ENCODE data around the gene ITGB6.

ITGB6 gene

DNA sequence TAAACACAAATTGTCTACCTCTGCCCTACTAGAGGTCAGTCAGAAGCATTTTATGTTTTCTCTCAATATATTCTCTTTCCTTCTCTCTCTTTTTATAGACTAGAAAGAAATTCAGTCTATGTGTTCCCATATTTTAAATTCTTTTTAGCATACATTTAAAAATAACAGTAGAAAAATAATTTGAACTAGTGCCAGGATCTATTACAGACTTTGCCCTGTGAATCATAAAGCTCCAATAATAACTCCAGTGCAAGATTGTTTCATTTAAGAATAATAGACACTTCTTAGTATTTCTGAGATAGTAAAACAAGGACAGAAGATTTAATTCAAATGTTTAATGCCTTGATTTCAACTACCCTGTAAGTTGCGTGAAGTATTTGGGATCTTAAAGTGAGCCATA is 60.1 kb downstream of the ITGB6 start:
- H3K4me3 ChIP-seq (ENCODE audit: low read depth, low read length): no peak overlapping the region
- H3K27ac ChIP-seq: no peak overlapping the region
- H3K4me2 ChIP-seq (ENCODE audit: low read length): no peak overlapping the region
- no peak overlapping the region for H2AFZ ChIP-seq
- no peaks in the 10 kb centered on the region for H3K36me3 ChIP-seq (ENCODE audit: control insufficient read depth, insufficient read depth, low read length)
- no peaks in the 10 kb centered on the region for H3K9me3 ChIP-seq (ENCODE audit: control insufficient read depth, low read length)
- no peak for TF ChIP-seq CTCF (IDR thresholded peaks at IDR 0.05)
- no peaks in the 10 kb centered on the region for H3K4me1 ChIP-seq
- H3K9ac ChIP-seq: no peak overlapping the region
- no peaks in the 10 kb centered on the region for H3K27me3 ChIP-seq (ENCODE audit: control insufficient read depth, insufficient read depth, low read length)
- no peaks in the 10 kb centered on the region for H3K79me2 ChIP-seq

- no peaks in the 10 kb centered on the region for H3K79me2 ChIP-seq
- H3K36me3 ChIP-seq (ENCODE audit: control insufficient read depth, insufficient read depth, low read length): no peaks in the 10 kb centered on the region
- H3K4me3 ChIP-seq (ENCODE audit: low read depth, low read length): no peak overlapping the region
- no peak overlapping the region for H2AFZ ChIP-seq
- no peaks in the 10 kb centered on the region for H3K9me3 ChIP-seq (ENCODE audit: control insufficient read depth, low read length)
- no peaks in the 10 kb centered on the region for H3K27me3 ChIP-seq (ENCODE audit: control insufficient read depth, insufficient read depth, low read length)
- H3K4me1 ChIP-seq: no peaks in the 10 kb centered on the region
- TF ChIP-seq CTCF (IDR thresholded peaks at IDR 0.05): no peak
- H3K27ac ChIP-seq: no peak overlapping the region
- no peak overlapping the region for H3K4me2 ChIP-seq (ENCODE audit: low read length)
- H3K9ac ChIP-seq: no peak overlapping the region
These were observed 60.7 kb downstream of the ITGB6 start for GRCh38 chr2:160139350-160139749.

GRCh38 chr2:160138406-160138805 is 61.7 kb downstream of the ITGB6 start:
- H3K79me2 ChIP-seq: no peaks in the 10 kb centered on the region
- H3K4me2 ChIP-seq (ENCODE audit: low read length): no peak overlapping the region
- H3K36me3 ChIP-seq (ENCODE audit: control insufficient read depth, insufficient read depth, low read length): no peaks in the 10 kb centered on the region
- no peaks in the 10 kb centered on the region for H3K27me3 ChIP-seq (ENCODE audit: control insufficient read depth, insufficient read depth, low read length)
- no peak for TF ChIP-seq CTCF (IDR thresholded peaks at IDR 0.05)
- no peaks in the 10 kb centered on the region for H3K9me3 ChIP-seq (ENCODE audit: control insufficient read depth, low read length)
- H2AFZ ChIP-seq: no peak overlapping the region
- H3K4me3 ChIP-seq (ENCODE audit: low read depth, low read length): no peak overlapping the region
- H3K27ac ChIP-seq: no peak overlapping the region
- H3K9ac ChIP-seq: no peak overlapping the region
- no peaks in the 10 kb centered on the region for H3K4me1 ChIP-seq

- no peak overlapping the region for H3K4me2 ChIP-seq (ENCODE audit: low read length)
- H3K9me3 ChIP-seq (ENCODE audit: control insufficient read depth, low read length): no peaks in the 10 kb centered on the region
- H3K36me3 ChIP-seq (ENCODE audit: control insufficient read depth, insufficient read depth, low read length): no peaks in the 10 kb centered on the region
- no peaks in the 10 kb centered on the region for H3K27me3 ChIP-seq (ENCODE audit: control insufficient read depth, insufficient read depth, low read length)
- no peak overlapping the region for H2AFZ ChIP-seq
- H3K79me2 ChIP-seq: no peaks in the 10 kb centered on the region
- H3K9ac ChIP-seq: no peak overlapping the region
- no peak overlapping the region for H3K4me3 ChIP-seq (ENCODE audit: low read depth, low read length)
- no peaks in the 10 kb centered on the region for H3K4me1 ChIP-seq
- no peak overlapping the region for H3K27ac ChIP-seq
- no peak for TF ChIP-seq CTCF (IDR thresholded peaks at IDR 0.05)
These were observed 62.6 kb downstream of the ITGB6 start for GRCh38 chr2:160137464-160137863.

DNA sequence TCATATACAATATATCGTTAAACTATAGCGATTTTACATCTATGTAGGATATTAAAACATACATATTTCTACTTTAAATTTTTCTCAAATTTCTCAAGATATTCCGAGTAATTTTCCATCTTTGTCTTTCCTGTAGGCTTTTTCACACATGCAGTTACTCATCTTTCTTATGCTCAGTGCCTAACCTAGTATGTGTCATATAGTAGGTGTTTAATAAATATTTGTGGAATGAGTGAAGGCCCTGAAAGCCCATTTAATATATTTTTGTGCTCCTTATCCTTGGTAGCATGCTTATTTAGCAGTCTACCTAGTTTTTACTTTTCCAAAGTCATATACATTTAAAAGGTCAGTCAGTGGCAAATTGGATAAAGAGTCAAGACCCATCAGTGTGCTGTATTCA is 67.3 kb downstream of the ITGB6 start:
- Histone ChIP-seq H3K27me3 (ENCODE audit: control insufficient read depth, insufficient read depth, low read length) (no peaks in the 10 kb centered on the region), H3K9ac (no peak overlapping the region), H3K4me1 (no peaks in the 10 kb centered on the region), H3K79me2 (no peaks in the 10 kb centered on the region), H3K27ac (no peak overlapping the region), H3K9me3 (ENCODE audit: control insufficient read depth, low read length) (no peaks in the 10 kb centered on the region), H3K4me3 (ENCODE audit: low read depth, low read length) (no peak overlapping the region), H2AFZ (no peak overlapping the region), H3K36me3 (ENCODE audit: control insufficient read depth, insufficient read depth, low read length) (no peaks in the 10 kb centered on the region), H3K4me2 (ENCODE audit: low read length) (no peak overlapping the region)
- TF ChIP-seq CTCF (IDR thresholded peaks at IDR 0.05): no peak

Data from parathyroid adenoma (tissue), 2 donors.